ENCODE data around the gene TCERG1L. TPM values are rescaled to one million over a fixed set of nuclear protein-coding genes. Genes with fewer than 3 reads are reported as not detected.
A peak's percentile ranks its signal among the peaks of the same experiment; 100 is the strongest.
"Not testable (repeated sequence)": the region's sequence is repeated elsewhere in the genome, so short reads cannot be mapped to it uniquely, and the experiment has no call there.

TCERG1L gene
- total RNA-seq, 2 donors from 2014 or later, result 0.45 to 0.68 TPM

DNA sequence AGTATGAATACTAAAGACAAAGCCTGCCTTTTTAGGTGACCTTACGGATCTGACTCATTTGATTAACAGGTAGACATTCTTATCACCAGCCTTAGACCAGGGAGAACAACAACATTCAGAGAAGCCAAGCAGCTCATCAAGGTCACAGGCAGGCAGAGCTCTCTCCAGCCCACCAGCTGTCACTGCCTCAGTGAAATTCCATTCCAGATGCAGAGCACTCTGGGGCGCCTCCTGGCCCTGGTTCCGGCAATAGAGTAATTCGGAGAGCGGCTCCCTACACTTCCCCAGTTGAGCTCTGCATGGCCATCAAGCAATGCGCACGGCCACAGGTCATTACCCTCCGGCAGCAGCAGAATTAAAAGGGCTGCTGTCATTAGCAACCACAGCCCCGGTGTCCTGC lies 164.7 kb downstream of the TCERG1L start:
- DNase-seq (ENCODE audit: low spot score in 2 of 2) (no peak), ATAC-seq (no peak)
- peaks cover 2% of the 10 kb centered on the region in 2 donors for H3K36me3 Mint-ChIP-seq
- peaks cover 2 to 5% of the 10 kb centered on the region in 2 donors for H3K9me3 Mint-ChIP-seq
- H3K27ac Mint-ChIP-seq, result no peak overlapping the region

DNA sequence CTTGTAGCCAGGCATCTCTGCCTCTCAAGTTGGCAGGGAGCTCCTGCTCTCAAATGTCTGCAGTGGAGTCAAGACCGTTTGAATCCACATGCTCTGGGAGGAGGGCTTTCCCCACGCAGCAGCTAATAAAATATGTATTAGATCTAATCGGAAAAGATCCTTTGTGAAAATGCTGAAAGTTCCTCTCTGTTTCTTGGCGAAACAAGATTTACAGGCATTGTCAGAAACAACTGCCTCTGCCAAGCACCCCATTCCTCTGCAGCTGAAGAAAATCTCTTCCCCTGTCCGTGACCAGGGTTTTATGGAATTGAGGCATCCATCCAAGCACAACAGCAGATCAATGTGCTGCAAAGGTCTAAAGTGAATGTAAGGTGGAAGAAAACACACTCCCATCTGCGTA lies 165.8 kb downstream of the TCERG1L start:
- no peaks in the 10 kb centered on the region for H3K9me3 Mint-ChIP-seq
- ATAC-seq (no peak), DNase-seq (ENCODE audit: low spot score in 2 of 2) (no peak)
- H3K36me3 Mint-ChIP-seq, result no peaks in the 10 kb centered on the region
- H3K27ac Mint-ChIP-seq, result no peak overlapping the region

- Mint-ChIP-seq H3K36me3 (no peaks in the 10 kb centered on the region), H3K27ac (no peak overlapping the region), H3K9me3 (no peaks in the 10 kb centered on the region)
- DNase-seq (ENCODE audit: low spot score in 2 of 2) (no peak), ATAC-seq (no peak)
Observed at GRCh38 chr10:131144711-131145375, 166.7 kb downstream of the TCERG1L start.

DNA sequence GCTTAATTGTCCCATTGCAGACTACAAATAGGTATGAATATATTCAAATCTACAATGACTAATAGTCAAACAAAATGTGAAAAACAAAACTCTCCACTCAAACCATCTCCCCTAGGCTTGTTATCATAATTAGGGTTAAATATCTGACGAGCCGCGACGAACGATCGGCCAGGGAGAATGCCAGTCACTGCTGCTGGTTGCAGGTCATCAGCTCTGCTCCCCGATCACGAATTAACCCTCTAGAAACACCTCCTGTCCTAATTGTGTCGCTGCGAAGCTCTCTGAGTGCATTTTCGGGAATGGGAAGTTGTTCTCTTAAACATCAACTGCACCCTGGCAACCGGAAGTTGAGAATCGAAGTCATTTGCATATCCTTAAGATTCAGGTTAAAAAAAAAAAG lies 167.3 kb downstream of the TCERG1L start:
- Mint-ChIP-seq H3K36me3 (no peaks in the 10 kb centered on the region), H3K27ac (no peak overlapping the region), H3K9me3 (no peaks in the 10 kb centered on the region)
- ATAC-seq, result no peak
- no peak for DNase-seq (ENCODE audit: low spot score in 2 of 2)

GRCh38 chr10:131143425-131144165 lies 167.9 kb downstream of the TCERG1L start:
- no peak overlapping the region for H3K27ac Mint-ChIP-seq
- H3K36me3 Mint-ChIP-seq, result no peaks in the 10 kb centered on the region
- DNase-seq (ENCODE audit: low spot score in 2 of 2) (no peak), ATAC-seq (no peak)
- H3K9me3 Mint-ChIP-seq, result no peaks in the 10 kb centered on the region

DNA sequence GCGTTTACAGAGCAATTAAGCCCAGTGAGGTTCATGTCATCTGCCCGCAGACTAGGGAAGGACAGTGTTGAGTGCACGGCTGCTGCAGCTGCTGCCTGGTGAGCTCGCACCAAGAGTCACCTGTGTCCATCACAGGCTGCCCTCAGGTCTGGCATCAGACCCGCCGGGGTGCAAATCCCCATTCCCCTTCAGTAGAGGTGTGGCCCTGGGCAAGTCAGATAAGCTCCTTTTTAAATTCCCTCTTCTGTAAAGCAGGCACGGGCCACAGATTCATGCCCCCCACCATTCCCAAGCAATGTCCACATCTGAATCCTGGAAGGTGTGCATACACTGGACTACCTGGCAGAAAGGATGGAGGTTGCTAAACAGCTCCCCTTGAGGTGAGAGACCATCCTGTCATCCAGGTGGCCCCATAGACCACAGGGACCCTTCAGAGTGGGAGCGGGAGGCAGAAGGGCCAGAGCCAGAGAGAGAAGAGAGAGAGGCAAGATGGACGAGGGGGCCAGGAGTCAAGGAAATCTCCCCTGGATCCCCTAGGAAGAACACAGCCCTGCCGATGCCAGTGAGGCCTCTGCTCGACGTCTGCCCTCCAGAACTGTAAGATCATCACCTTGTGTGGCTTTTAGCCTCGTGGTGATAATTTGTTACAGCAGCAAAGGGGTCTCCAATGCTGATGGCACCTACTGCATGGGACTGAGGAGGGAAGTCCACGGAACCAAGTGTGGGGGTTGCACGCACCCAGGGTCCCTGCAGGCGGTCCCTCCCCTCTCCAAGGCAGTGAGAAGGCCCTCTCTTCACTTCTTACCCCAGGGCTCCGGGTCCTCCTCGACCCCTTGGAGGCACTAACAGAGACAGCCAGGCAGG lies 168.8 kb downstream of the TCERG1L start:
- no peak overlapping the region for H3K27ac Mint-ChIP-seq
- DNase-seq (ENCODE audit: low spot score in 2 of 2) (no peak), ATAC-seq (no peak)
- no peaks in the 10 kb centered on the region for H3K9me3 Mint-ChIP-seq
- H3K36me3 Mint-ChIP-seq, result no peaks in the 10 kb centered on the region

GRCh38 chr10:131141645-131142516 lies 169.6 kb downstream of the TCERG1L start:
- ATAC-seq (no peak), DNase-seq (ENCODE audit: low spot score in 2 of 2) (no peak)
- Mint-ChIP-seq H3K9me3 (no peaks in the 10 kb centered on the region), H3K36me3 (no peaks in the 10 kb centered on the region), H3K27ac (no peak overlapping the region)

- DNase-seq (ENCODE audit: low spot score in 2 of 2), result no peak
- Mint-ChIP-seq H3K36me3 (no peaks in the 10 kb centered on the region), H3K27ac (peak overlapping the region in 1 of 2 donors; percentile 17), H3K9me3 (no peaks in the 10 kb centered on the region)
- no peak for ATAC-seq
Observed at GRCh38 chr10:131141207-131141606, 170.3 kb downstream of the TCERG1L start.

GRCh38 chr10:131140606-131141005 lies 170.9 kb downstream of the TCERG1L start:
- H3K9me3 Mint-ChIP-seq, result no peaks in the 10 kb centered on the region
- no peaks in the 10 kb centered on the region for H3K36me3 Mint-ChIP-seq
- ATAC-seq (no peak), DNase-seq (ENCODE audit: low spot score in 2 of 2) (no peak)
- H3K27ac Mint-ChIP-seq, result peak overlapping the region in 1 of 2 donors; percentile 17

DNA sequence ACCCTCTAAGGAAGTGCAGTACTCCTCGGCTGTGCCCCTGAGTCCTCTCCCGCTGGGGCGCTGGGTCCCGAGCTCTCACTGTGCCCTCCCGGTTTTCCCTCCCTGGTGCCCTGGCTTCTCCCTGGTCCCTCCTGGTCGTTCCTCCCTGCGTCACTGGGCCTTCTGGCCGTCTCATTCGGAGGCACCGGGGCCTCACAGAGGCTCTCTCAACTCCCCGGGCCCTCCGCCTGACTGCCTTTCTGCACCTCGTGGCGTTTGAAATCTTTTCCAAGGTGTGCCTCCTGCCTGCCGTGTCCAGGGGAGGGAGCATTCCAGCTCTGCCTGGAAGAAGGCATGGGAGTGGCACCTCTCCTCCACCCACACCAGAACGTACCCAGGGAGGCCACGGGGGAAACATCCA lies 174.3 kb downstream of the TCERG1L start:
- DNase-seq (ENCODE audit: low spot score in 2 of 2), result no peak
- no peaks in the 10 kb centered on the region for H3K36me3 Mint-ChIP-seq
- H3K9me3 Mint-ChIP-seq, result no peaks in the 10 kb centered on the region
- no peak for ATAC-seq
- H3K27ac Mint-ChIP-seq, result no peak overlapping the region

- H3K27ac Mint-ChIP-seq; H3K9me3 Mint-ChIP-seq; H3K36me3 Mint-ChIP-seq; DNase-seq (ENCODE audit: low spot score in 2 of 2); ATAC-seq: not testable (repeated sequence)
Observed at GRCh38 chr10:131136336-131136735, 175.2 kb downstream of the TCERG1L start.

GRCh38 chr10:131135716-131136115 lies 175.8 kb downstream of the TCERG1L start:
- Mint-ChIP-seq H3K36me3 (no peaks in the 10 kb centered on the region), H3K9me3 (no peaks in the 10 kb centered on the region), H3K27ac (no peak overlapping the region)
- ATAC-seq (no peak), DNase-seq (ENCODE audit: low spot score in 2 of 2) (no peak)

DNA sequence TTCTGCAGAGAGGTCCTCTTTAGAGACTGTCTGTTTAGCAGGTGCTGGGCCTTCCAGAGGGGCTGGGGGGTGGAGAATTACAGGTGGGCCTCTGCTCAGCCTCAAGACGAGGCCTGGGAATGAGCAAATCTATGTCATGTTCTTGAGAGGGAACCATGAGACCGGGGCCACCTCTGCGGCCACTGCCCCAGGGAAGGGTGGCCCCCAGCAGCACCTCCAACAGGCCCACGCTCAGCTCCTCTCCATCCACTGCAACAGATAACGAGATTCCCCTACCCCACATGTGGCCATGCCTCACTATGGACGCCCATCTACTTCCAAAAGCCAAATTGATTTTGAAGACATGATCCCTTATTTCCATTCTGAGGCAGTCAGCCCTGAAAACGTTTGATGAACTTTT lies 176.9 kb downstream of the TCERG1L start:
- no peak for DNase-seq (ENCODE audit: low spot score in 2 of 2)
- no peaks in the 10 kb centered on the region for H3K36me3 Mint-ChIP-seq
- H3K9me3 Mint-ChIP-seq, result no peaks in the 10 kb centered on the region
- H3K27ac Mint-ChIP-seq, result no peak overlapping the region
- ATAC-seq, result no peak

- Mint-ChIP-seq H3K36me3 (no peaks in the 10 kb centered on the region), H3K9me3 (no peaks in the 10 kb centered on the region), H3K27ac (no peak overlapping the region)
- ATAC-seq (no peak), DNase-seq (ENCODE audit: low spot score in 2 of 2) (no peak)
Observed at GRCh38 chr10:131134001-131134576, 177.4 kb downstream of the TCERG1L start.

GRCh38 chr10:131132681-131133080 lies 178.8 kb downstream of the TCERG1L start:
- Mint-ChIP-seq H3K27ac (no peak overlapping the region), H3K36me3 (no peaks in the 10 kb centered on the region), H3K9me3 (no peaks in the 10 kb centered on the region)
- no peak for ATAC-seq
- DNase-seq (ENCODE audit: low spot score in 2 of 2), result no peak
